ENCODE results near the gene GARIN1A. TPM values are rescaled to one million over a fixed set of nuclear protein-coding genes. Genes with fewer than 3 reads are reported as not detected.

The GARIN1A gene
- total and polyA plus RNA-seq, 8 donors, result 1.1 to 4.1 (median 2.8) TPM

GRCh38 chr7:128701062-128701785 is 29.1 kb downstream of the GARIN1A start:
- H3K27me3 ChIP-seq, result peaks cover 32 to 48% of the 10 kb centered on the region in 2 donors
- H3K27ac ChIP-seq, result no peak overlapping the region
- no peak for TF ChIP-seq CTCF (IDR thresholded peaks at IDR 0.05)
- ATAC-seq (no peak), DNase-seq (no peak)
- H3K36me3 ChIP-seq, result no peaks in the 10 kb centered on the region
- intact Hi-C loops (cut with DNase I), result no loop called here
- H3K9me3 ChIP-seq, result no peaks in the 10 kb centered on the region
- H3K4me3 ChIP-seq, result no peak overlapping the region
- H3K4me1 ChIP-seq, result no peaks in the 10 kb centered on the region

GRCh38 chr7:128703609-128704241 is 31.6 kb downstream of the GARIN1A start:
- Histone ChIP-seq H3K4me3 (no peak overlapping the region), H3K27ac (no peak overlapping the region), H3K4me1 (no peaks in the 10 kb centered on the region), H3K9me3 (no peaks in the 10 kb centered on the region), H3K36me3 (no peaks in the 10 kb centered on the region), H3K27me3 (peaks cover 9 to 23% of the 10 kb centered on the region in 2 donors)
- TF ChIP-seq CTCF (IDR thresholded peaks at IDR 0.05), result no peak
- no peak for ATAC-seq
- no peak for DNase-seq
- intact Hi-C loops (cut with DNase I), result no loop called here

- Histone ChIP-seq H3K9me3 (no peaks in the 10 kb centered on the region), H3K27ac (no peak overlapping the region), H3K4me3 (no peak overlapping the region), H3K27me3 (peaks cover 0 to 1% of the 10 kb centered on the region in 2 donors), H3K4me1 (no peaks in the 10 kb centered on the region), H3K36me3 (no peaks in the 10 kb centered on the region)
- no peak for TF ChIP-seq CTCF (IDR thresholded peaks at IDR 0.05)
- intact Hi-C loops (cut with DNase I), result no loop called here
- ATAC-seq (no peak), DNase-seq (no peak)
These were observed 33.8 kb downstream of the GARIN1A start for GRCh38 chr7:128705891-128706333.

DNA sequence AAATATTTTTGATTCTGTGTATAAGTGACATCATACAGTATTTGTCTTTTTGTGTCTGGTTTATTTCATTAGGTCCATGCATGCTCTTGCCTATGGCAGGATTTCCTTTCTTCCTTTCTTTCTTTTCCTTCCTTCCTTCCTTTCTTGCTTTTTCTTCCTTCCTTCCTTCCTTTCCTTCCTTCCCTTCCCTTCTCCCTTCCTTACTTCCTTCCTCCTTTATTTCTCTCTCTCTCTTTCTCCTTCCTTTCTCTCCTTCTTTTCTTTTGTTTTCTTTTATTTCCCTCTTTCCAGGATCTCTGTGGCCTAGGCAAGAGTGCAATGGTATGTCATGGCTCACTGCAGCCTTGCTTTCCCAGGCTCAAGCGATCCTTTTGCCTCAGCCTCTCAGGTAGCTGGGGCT is 35.7 kb downstream of the GARIN1A start:
- H3K4me3 ChIP-seq, result no peak overlapping the region
- intact Hi-C loops (cut with DNase I), result no loop called here
- no peak for TF ChIP-seq CTCF (IDR thresholded peaks at IDR 0.05)
- H3K27me3 ChIP-seq, result no peaks in the 10 kb centered on the region
- H3K4me1 ChIP-seq, result no peaks in the 10 kb centered on the region
- no peaks in the 10 kb centered on the region for H3K9me3 ChIP-seq
- ATAC-seq (no peak), DNase-seq (no peak)
- H3K27ac ChIP-seq, result no peak overlapping the region
- no peaks in the 10 kb centered on the region for H3K36me3 ChIP-seq

- intact Hi-C loops (cut with DNase I), result no loop called here
- Histone ChIP-seq H3K4me1 (no peaks in the 10 kb centered on the region), H3K36me3 (no peaks in the 10 kb centered on the region), H3K27me3 (no peaks in the 10 kb centered on the region), H3K9me3 (no peaks in the 10 kb centered on the region), H3K4me3 (no peak overlapping the region), H3K27ac (no peak overlapping the region)
- ATAC-seq (no peak), DNase-seq (no peak)
- no peak for TF ChIP-seq CTCF (IDR thresholded peaks at IDR 0.05)
These were observed 36.1 kb downstream of the GARIN1A start for GRCh38 chr7:128708235-128708634.
